ENCODE measurements around the gene PDZRN3.
A peak's percentile ranks its signal among the peaks of the same experiment; 100 is the strongest.

- TF ChIP-seq CTCF (IDR thresholded peaks at IDR 0.05) (no peak), POLR2AphosphoS5 (IDR thresholded peaks at IDR 0.05) (peak; percentile 32), POLR2A (IDR thresholded peaks at IDR 0.05) (no peak), EP300 (IDR thresholded peaks at IDR 0.05) (no peak)
Observed at GRCh38 chr3:73623346-73623745, 1.4 kb downstream of the PDZRN3 start.
